ENCODE results near the gene MYBPC2.

The MYBPC2 gene

DNA sequence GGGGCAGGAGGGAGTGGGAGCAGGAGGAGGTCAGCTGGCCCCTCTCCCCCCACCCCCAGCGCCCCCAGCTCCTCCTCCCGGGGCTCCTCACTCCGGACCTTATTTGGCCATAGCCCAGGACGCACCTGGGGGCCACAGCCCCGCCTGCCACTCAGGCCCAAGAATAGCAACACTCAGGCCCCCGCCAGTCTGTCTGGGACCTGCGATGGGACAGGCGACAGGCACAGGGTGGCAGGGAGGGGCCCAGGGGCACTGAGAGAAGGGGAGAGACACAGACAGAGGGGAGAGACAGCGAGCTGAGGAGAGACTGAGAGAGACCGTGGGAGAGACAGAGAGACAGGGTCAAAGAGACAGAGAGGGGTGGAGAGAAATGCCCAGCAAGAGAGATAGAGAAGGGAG, 68.1 kb downstream of the MYBPC2 start:
- H2AFZ ChIP-seq (ENCODE audit: low read depth, low read length) = no peak overlapping the region
- H3K36me3 ChIP-seq (ENCODE audit: insufficient read depth, low read length) = no peaks in the 10 kb centered on the region
- no peaks in the 10 kb centered on the region for H3K27me3 ChIP-seq (ENCODE audit: insufficient read depth, low read length)
- H3K9me3 ChIP-seq (ENCODE audit: low read length) = no peaks in the 10 kb centered on the region
- H3K4me1 ChIP-seq (ENCODE audit: insufficient read depth, low read length) = peaks cover 33% of the 10 kb centered on the region
- no peak overlapping the region for H3K4me3 ChIP-seq (ENCODE audit: low read length)

DNA sequence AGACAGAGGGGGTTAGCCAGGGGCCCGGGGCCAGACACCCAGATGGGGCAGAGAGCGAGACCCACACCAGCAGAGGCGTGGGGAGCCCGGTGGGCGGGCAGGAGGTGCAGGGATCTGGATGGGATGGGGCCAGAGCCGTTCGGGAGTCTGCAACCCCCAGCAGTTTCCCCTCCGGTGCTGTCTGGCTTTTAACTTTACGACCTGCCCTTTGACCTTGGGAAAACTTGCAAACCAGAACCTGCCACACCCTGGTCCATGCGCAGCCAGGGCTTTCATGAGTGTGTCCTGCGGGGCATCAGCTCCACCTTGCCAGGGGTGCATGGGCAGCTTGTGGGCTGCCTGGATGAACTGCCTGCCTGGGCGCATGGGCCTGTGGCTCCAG, 68.5 kb downstream of the MYBPC2 start:
- Histone ChIP-seq H3K36me3 (ENCODE audit: insufficient read depth, low read length) (no peaks in the 10 kb centered on the region), H3K4me3 (ENCODE audit: low read length) (no peak overlapping the region), H2AFZ (ENCODE audit: low read depth, low read length) (no peak overlapping the region), H3K27me3 (ENCODE audit: insufficient read depth, low read length) (no peaks in the 10 kb centered on the region), H3K4me1 (ENCODE audit: insufficient read depth, low read length) (peaks cover 33% of the 10 kb centered on the region), H3K9me3 (ENCODE audit: low read length) (no peaks in the 10 kb centered on the region)

DNA sequence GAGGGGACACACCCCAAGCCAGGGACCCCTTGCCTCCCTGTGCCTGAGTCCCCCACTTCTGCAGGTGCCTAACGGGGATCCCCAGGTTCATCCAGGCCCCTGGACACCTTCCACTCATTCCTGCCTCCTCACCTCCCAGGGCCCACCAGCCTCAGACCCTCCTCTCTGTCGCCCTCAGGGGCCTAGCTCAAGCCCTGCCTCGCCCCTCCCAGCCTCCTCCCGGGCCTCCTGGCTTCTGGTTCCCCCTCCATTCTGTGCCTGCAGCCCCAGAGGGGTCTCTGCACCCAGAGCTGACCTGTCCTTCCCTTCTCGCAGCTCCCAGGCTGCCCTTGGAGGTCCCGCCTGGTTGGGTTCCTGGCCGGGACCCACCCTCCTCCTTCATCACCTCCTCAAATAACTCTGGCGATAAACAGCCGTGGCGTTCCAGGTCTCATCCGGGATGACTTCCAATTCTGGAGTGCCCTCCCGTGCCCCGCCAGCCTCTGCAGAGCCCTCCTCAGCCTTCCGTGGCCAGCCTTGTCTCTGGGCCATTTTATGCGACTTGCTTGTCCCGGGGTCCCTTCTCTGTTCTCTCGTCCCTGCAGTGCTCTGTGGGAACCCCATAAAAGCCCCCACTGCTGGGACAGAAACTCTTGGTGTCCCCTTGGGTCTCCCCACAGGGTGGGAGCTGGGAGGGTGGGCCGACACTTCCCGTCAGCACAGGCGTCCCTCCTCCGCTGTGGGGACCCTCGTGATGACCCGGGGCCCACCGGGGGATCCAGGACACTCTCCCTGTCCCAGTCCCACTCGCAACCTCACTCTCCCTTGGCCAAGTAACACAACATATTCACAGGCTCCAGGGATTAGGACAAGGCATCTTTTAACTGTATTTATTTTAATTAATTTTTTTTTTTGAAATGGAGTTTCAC, 69.1 kb downstream of the MYBPC2 start:
- Histone ChIP-seq H3K27me3 (ENCODE audit: insufficient read depth, low read length) (no peaks in the 10 kb centered on the region), H3K4me1 (ENCODE audit: insufficient read depth, low read length) (peaks cover 28% of the 10 kb centered on the region), H2AFZ (ENCODE audit: low read depth, low read length) (no peak overlapping the region), H3K36me3 (ENCODE audit: insufficient read depth, low read length) (no peaks in the 10 kb centered on the region), H3K9me3 (ENCODE audit: low read length) (no peaks in the 10 kb centered on the region), H3K4me3 (ENCODE audit: low read length) (no peak overlapping the region)

DNA sequence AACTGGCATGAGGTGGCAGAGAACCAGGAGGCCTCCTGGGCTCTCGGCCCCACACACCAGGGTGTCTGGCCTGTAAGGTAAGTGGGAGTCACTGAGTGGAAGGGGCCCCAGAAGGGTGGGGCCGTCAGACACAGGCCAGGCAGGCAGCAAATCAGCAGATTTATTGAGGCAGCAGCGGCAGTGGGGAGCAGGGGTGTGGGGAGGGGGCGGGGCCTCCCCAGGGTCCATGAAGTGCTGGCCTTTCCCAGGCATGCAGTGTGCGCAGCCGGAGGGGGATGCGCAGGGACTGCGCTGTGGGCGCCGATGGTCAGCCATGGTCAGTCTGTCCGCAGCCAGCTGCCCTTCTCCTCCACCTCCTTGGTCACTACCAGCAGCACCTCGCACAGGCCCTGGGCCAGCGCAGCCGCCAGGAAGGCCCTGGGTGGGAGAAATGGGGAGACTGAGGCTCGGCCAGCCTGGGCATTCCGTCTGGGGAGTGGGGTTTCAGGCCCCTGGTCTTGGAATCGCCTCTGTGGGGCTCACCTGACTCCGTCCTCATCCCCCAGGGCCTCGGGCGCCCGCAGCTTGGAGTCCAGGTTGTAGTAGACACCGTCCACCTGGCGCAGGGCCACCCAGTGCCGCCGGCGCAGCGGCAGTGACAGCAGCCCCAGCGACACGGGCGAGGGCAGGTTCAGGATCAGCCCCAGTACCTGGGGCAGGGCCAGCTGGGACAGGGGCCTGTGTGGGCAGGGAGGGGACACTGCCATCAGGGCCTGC, 73.3 kb downstream of the MYBPC2 start:
- H3K9me3 ChIP-seq (ENCODE audit: low read length) = no peaks in the 10 kb centered on the region
- no peak overlapping the region for H2AFZ ChIP-seq (ENCODE audit: low read depth, low read length)
- no peak overlapping the region for H3K4me3 ChIP-seq (ENCODE audit: low read length)
- no peaks in the 10 kb centered on the region for H3K27me3 ChIP-seq (ENCODE audit: insufficient read depth, low read length)
- H3K36me3 ChIP-seq (ENCODE audit: insufficient read depth, low read length) = no peaks in the 10 kb centered on the region
- peaks cover 39% of the 10 kb centered on the region for H3K4me1 ChIP-seq (ENCODE audit: insufficient read depth, low read length)

DNA sequence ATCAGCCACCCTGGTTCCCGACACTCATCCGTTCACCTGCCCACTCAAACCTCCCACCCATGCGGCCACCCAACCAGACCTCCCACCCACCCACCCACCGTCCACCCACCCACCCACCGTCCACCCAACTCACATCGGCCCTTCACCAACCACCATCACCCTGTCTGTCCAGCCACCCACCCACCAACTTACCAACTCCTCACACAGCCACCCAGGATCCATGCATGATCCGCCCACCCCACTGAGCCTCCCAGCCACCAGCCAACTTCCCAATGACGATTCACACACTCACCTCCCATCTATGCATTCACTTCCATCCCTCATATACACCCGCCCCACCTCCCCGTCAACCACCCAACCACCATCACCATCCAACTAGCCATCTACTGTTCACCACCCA, 74.0 kb downstream of the MYBPC2 start:
- Histone ChIP-seq H2AFZ (ENCODE audit: low read depth, low read length) (no peak overlapping the region), H3K9me3 (ENCODE audit: low read length) (no peaks in the 10 kb centered on the region), H3K4me1 (ENCODE audit: insufficient read depth, low read length) (peaks cover 35% of the 10 kb centered on the region), H3K27me3 (ENCODE audit: insufficient read depth, low read length) (no peaks in the 10 kb centered on the region), H3K36me3 (ENCODE audit: insufficient read depth, low read length) (no peaks in the 10 kb centered on the region), H3K4me3 (ENCODE audit: low read length) (no peak overlapping the region)

DNA sequence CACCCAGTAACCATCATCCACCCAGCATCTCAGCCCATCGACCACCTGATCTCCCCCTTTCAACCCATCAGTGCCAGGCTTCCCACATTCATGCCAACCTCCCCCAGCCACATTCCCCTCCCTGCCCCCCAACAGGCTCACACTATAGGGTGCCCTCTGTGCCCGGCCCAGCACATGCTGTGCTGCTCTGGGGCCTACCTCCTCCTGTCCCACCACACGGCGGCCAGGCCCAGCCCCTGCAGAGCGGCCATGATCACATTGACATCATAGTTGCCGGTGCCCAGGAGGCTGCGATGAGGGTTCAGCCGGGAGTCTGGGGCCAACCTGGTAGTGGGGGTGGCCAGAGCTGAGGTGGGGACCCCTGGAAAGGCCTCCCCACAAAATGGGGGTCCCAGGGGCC, 74.7 kb downstream of the MYBPC2 start:
- no peaks in the 10 kb centered on the region for H3K9me3 ChIP-seq (ENCODE audit: low read length)
- H2AFZ ChIP-seq (ENCODE audit: low read depth, low read length) = no peak overlapping the region
- no peaks in the 10 kb centered on the region for H3K27me3 ChIP-seq (ENCODE audit: insufficient read depth, low read length)
- no peak overlapping the region for H3K4me3 ChIP-seq (ENCODE audit: low read length)
- H3K36me3 ChIP-seq (ENCODE audit: insufficient read depth, low read length) = no peaks in the 10 kb centered on the region
- peaks cover 37% of the 10 kb centered on the region for H3K4me1 ChIP-seq (ENCODE audit: insufficient read depth, low read length)

DNA sequence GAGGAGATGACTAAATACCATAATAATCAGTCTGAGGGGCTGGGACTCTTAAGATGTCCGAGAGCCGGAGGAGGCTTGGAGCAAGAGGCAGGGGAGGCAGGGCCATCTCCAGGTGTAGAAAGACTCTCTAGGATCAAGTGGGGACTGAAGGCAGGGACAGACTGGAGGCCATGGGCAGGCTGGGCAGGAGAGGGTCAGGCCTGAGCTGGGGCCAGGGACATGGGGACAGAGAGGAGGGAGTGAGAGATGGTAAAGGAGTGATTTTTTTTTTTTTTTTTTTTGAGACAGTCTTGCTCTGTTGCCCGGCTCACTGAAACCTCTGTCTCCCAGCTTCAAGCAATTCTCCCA, 76.1 kb downstream of the MYBPC2 start:
- Histone ChIP-seq H2AFZ (ENCODE audit: low read depth, low read length) (no peak overlapping the region), H3K9me3 (ENCODE audit: low read length) (no peaks in the 10 kb centered on the region), H3K36me3 (ENCODE audit: insufficient read depth, low read length) (no peaks in the 10 kb centered on the region), H3K4me3 (ENCODE audit: low read length) (no peak overlapping the region), H3K27me3 (ENCODE audit: insufficient read depth, low read length) (no peaks in the 10 kb centered on the region), H3K4me1 (ENCODE audit: insufficient read depth, low read length) (peaks cover 51% of the 10 kb centered on the region)

DNA sequence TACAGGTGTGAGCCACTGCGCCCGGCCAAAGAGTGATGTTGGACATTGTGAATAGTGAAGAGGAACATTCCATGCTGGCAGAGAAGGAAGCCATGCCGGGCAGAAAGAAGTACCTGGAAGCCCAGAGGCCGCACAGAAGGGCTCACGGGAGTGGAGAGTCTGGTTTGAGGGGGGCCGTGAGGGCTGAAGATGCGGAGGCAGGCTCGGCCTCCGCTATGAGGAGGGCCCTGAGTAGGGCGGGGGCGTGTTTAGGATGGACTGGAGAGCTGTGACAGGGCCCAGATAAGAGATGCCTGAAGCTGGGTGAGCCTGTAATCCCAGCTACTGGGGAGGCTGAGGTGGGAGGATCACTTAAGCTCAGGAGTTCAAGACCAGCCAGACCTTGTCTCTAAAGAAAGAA, 76.7 kb downstream of the MYBPC2 start:
- H3K27me3 ChIP-seq (ENCODE audit: insufficient read depth, low read length) = no peaks in the 10 kb centered on the region
- H3K4me1 ChIP-seq (ENCODE audit: insufficient read depth, low read length) = peaks cover 57% of the 10 kb centered on the region
- no peaks in the 10 kb centered on the region for H3K9me3 ChIP-seq (ENCODE audit: low read length)
- H3K36me3 ChIP-seq (ENCODE audit: insufficient read depth, low read length) = no peaks in the 10 kb centered on the region
- H3K4me3 ChIP-seq (ENCODE audit: low read length) = no peak overlapping the region
- no peak overlapping the region for H2AFZ ChIP-seq (ENCODE audit: low read depth, low read length)

DNA sequence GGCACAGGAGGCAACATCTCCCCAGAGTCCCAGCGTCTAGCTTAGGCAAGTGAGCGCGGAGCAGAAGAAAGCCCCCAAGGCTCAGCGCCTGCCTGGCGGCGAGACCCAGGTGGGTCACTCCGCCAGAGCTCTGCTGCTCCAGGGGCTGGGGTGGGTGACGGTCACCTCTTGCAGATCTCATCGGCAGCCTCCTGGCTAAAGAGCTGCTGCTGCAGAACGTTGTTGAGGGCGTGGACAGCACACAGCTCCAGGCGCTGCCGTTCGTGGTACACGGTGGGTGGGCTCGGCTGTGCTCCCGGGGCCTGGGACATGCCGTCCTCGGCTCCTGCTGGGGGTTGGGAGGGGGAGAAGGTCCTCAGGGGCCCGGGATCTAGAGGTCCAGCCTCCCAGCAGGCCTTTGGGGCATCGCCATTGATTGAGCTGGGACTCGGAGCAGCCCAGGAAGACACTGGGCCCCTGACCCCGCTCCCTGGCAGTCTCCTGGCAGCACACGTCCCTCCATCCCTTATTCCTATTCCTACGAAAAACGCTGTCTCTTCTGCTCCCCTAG, 77.5 kb downstream of the MYBPC2 start:
- no peaks in the 10 kb centered on the region for H3K9me3 ChIP-seq (ENCODE audit: low read length)
- H2AFZ ChIP-seq (ENCODE audit: low read depth, low read length) = peak overlapping the region; percentile 49
- H3K27me3 ChIP-seq (ENCODE audit: insufficient read depth, low read length) = no peaks in the 10 kb centered on the region
- no peaks in the 10 kb centered on the region for H3K36me3 ChIP-seq (ENCODE audit: insufficient read depth, low read length)
- H3K4me1 ChIP-seq (ENCODE audit: insufficient read depth, low read length) = peaks cover 65% of the 10 kb centered on the region
- H3K4me3 ChIP-seq (ENCODE audit: low read length) = peak overlapping the region; percentile 77

DNA sequence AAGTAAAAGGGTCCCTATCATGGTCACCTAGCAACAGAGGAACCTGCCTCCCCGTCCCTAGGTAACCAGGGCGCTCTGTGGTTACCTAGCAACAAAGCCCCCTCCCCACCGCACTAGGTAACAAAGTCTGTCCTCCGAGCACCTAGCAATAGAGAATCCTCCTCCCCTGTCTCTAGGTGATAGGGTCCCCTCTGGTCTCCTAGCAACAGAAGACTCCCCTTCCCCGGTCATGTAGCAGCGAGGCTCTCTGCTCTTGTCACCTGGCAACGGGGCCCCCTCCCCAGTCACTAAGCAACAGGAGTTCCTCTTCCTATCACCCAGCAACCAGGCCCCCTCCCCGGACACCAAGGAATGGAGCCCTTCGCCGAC, 78.0 kb downstream of the MYBPC2 start:
- H3K4me3 ChIP-seq (ENCODE audit: low read length) = peak overlapping the region; percentile 77
- no peaks in the 10 kb centered on the region for H3K27me3 ChIP-seq (ENCODE audit: insufficient read depth, low read length)
- peaks cover 2% of the 10 kb centered on the region for H3K36me3 ChIP-seq (ENCODE audit: insufficient read depth, low read length)
- no peak overlapping the region for H2AFZ ChIP-seq (ENCODE audit: low read depth, low read length)
- no peaks in the 10 kb centered on the region for H3K9me3 ChIP-seq (ENCODE audit: low read length)
- peaks cover 68% of the 10 kb centered on the region for H3K4me1 ChIP-seq (ENCODE audit: insufficient read depth, low read length)

DNA sequence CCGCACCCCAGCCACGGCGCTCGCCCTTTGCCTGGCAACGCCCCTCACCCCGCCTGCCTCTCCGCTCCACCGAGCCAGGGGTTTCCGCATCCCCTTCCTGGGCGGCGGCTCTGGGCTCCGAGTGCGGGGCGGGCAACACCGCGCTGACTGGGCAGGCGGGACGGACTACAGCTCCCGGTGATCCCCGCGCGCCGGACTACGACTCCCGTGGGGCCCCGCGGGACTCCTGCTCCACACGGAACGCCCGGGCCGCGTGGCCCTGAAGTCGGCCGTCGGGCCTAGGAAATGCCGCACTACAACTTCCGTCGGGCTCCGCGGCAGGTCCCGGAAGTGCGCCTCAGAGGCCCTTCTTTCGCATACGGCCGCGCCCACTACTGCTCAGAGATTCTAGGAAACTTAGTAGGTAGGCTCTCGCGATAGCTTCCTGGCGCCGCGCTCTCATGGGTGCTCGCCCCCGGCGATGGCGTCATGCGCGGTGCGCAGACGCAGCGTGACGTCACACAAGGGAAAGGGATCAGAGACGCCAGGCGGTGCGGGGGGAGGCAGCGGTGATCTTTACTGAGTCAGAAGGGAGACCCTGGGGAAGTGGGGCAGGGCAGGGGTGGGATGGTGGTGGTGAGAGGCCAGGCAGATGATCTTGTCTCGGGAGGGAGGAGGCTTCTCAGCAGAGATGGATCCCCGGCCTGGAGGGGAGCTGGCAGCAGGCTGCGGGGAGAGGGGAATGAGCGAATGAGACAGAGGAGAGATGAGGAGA, 78.6 kb downstream of the MYBPC2 start, which contains the start of gene JOSD2:
TSS of gene JOSD2 (minus strand) at position 123 of the 754 bp plus-strand sequence. CDS start 760 bp downstream, outside the sequence.
- peaks cover 4% of the 10 kb centered on the region for H3K36me3 ChIP-seq (ENCODE audit: insufficient read depth, low read length)
- no peaks in the 10 kb centered on the region for H3K9me3 ChIP-seq (ENCODE audit: low read length)
- no peaks in the 10 kb centered on the region for H3K27me3 ChIP-seq (ENCODE audit: insufficient read depth, low read length)
- H2AFZ ChIP-seq (ENCODE audit: low read depth, low read length) = peak within 1 kb of the TSS; percentile 49
- peaks cover 68% of the 10 kb centered on the region for H3K4me1 ChIP-seq (ENCODE audit: insufficient read depth, low read length)
- peak within 1 kb of the TSS; percentile 77 for H3K4me3 ChIP-seq (ENCODE audit: low read length)

DNA sequence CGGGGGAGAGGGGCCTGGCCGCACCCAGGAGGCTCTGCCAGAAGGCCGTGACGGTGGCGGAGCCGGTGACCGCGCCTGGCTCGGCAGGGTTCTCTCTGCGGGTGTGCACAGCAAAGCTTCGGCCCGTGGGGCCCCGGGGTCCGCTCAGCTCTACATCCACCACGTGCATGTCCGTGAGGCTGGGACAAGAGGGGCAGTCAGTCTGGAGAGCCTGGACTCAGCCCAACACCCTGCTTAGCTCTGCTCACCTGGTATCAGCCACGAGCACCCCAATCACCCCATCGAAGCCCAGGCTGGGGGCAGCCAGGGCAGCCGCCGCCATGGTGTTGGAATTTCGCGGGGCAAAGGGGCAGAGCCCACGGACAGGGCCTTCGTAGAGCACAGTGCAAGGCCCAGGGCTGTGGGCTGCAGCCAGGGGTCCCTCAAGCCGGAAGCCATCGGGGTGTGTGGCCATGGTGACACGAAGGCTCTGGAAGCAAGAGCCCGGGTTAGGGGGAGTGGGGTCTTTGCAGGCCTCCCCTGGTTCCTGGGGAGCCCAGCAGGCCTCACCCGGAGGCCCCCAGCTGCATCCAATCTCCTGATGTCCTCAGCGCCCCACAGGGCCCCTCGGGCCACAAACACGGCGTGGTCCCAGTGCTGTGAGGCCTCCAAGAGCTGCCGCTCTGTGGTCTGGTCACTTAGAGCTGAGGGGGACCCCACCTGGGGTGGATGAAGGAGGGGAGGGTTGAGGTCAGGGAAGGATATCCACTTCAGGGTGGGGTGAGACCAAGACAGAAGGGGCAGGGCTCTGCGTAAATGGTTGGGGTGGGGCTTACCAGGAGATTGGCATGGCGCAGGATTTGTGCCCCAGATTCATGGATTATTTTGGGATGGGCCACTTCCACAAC, 79.7 kb downstream of the MYBPC2 start:
- Histone ChIP-seq H3K27me3 (ENCODE audit: insufficient read depth, low read length) (no peaks in the 10 kb centered on the region), H3K4me3 (ENCODE audit: low read length) (peak overlapping the region; percentile 77), H3K9me3 (ENCODE audit: low read length) (no peaks in the 10 kb centered on the region), H3K4me1 (ENCODE audit: insufficient read depth, low read length) (peaks cover 68% of the 10 kb centered on the region), H2AFZ (ENCODE audit: low read depth, low read length) (no peak overlapping the region), H3K36me3 (ENCODE audit: insufficient read depth, low read length) (peaks cover 12% of the 10 kb centered on the region)

All from neuron (in vitro differentiated cells).